GM23338 (cell line): ENCODE measurements around the gene TSPYL4. TPM values are rescaled to one million over a fixed set of nuclear protein-coding genes. Genes with fewer than 3 reads are reported as not detected.

Experiments used
- ATAC-seq: fragments of 200-7000 bp; cut with Tn5 transposase; 3 replicates; pipeline ENCODE4 v1.9.1; 2020
- DNase-seq: peaks from one replicate; pipeline ENCODE4 v3.0.0-alpha.2; 2015; ENCODE audit warnings: low spot score
- H2AFZ ChIP-seq: fragments of 200-600 bp; sonication (generic); 2 replicates; pipeline ENCODE4 v1.8.0; 2016; ENCODE audit warnings: antibody characterized with exemption, mild to moderate bottlenecking, moderate library complexity
- H3F3A ChIP-seq: fragments of 200-600 bp; sonication (generic); replicated peaks from 2 replicates; pipeline ENCODE4 v1.8.0; 2017; ENCODE audit warnings: antibody characterized with exemption, mixed run types, low read depth
- H3K27ac ChIP-seq: fragments of 200-600 bp; sonication (generic); 2 replicates; pipeline ENCODE4 v1.6.1; 2016; ENCODE audit warnings: low read depth
- H3K27me3 ChIP-seq: fragments of 200-600 bp; sonication (generic); 2 replicates; pipeline ENCODE4 v1.8.0; 2016; ENCODE audit warnings: mild to moderate bottlenecking, mixed run types, moderate library complexity; ENCODE audit not compliant: insufficient read depth
- H3K36me3 ChIP-seq: fragments of 200-600 bp; sonication (generic); 2 replicates; pipeline ENCODE4 v1.8.0; 2016; ENCODE audit warnings: mild to moderate bottlenecking; ENCODE audit not compliant: insufficient read depth
- H3K4me1 ChIP-seq: fragments of 200-600 bp; sonication (generic); 2 replicates; pipeline ENCODE4 v1.8.0; 2016; ENCODE audit warnings: mild to moderate bottlenecking, moderate library complexity; ENCODE audit not compliant: insufficient read depth
- H3K4me2 ChIP-seq: fragments of 200-600 bp; sonication (generic); 2 replicates; pipeline ENCODE4 v1.7.1; 2017; ENCODE audit warnings: mixed run types
- H3K4me3 ChIP-seq: fragments of 200-600 bp; sonication (generic); 2 replicates; pipeline ENCODE4 v1.6.1; 2016; ENCODE audit warnings: mixed run types
- H3K79me2 ChIP-seq: fragments of 200-600 bp; sonication (generic); replicated peaks from 2 replicates; pipeline ENCODE4 v1.8.0; 2017; ENCODE audit warnings: mild to moderate bottlenecking; ENCODE audit not compliant: insufficient read depth
- H3K9me2 ChIP-seq: fragments of 200-600 bp; sonication (generic); 2 replicates; pipeline ENCODE4 v1.8.0; 2017; ENCODE audit not compliant: insufficient read depth
- H4K20me1 ChIP-seq: fragments of 200-600 bp; sonication (generic); replicated peaks from 2 replicates; pipeline ENCODE4 v1.8.0; 2017; ENCODE audit warnings: mild to moderate bottlenecking; ENCODE audit not compliant: insufficient read depth
- H3K27ac Mint-ChIP-seq: 2 replicates; pipeline ENCODE4 v1.8.0; 2020; ENCODE audit warnings: inconsistent platforms, mild to moderate bottlenecking, moderate library complexity, mixed read lengths
- H3K27me3 Mint-ChIP-seq: 3 replicates; pipeline ENCODE4 v1.8.0; 2022; ENCODE audit warnings: low read depth, mild to moderate bottlenecking, moderate library complexity, mixed read lengths, inconsistent platforms; ENCODE audit not compliant: insufficient read depth, poor library complexity
- H3K36me3 Mint-ChIP-seq: 3 replicates; pipeline ENCODE4 v1.8.0; 2021; ENCODE audit warnings: low read depth, mild to moderate bottlenecking, inconsistent platforms, moderate library complexity, mixed read lengths
- H3K4me1 Mint-ChIP-seq: 3 replicates; pipeline ENCODE4 v1.8.0; 2020; ENCODE audit warnings: mild to moderate bottlenecking, inconsistent platforms, mixed read lengths
- H3K4me3 Mint-ChIP-seq: 3 replicates; pipeline ENCODE4 v1.8.0; 2021; ENCODE audit warnings: moderate library complexity, mild to moderate bottlenecking, inconsistent platforms, mixed read lengths
- H3K9me3 Mint-ChIP-seq: 3 replicates; pipeline ENCODE4 v1.8.0; 2020; ENCODE audit warnings: moderate library complexity, mild to moderate bottlenecking, inconsistent platforms, mixed read lengths
- CREB1 ChIP-seq: fragments of 250-450 bp; sonication (Bioruptor Pico); IDR thresholded peaks from 2 replicates; pipeline ENCODE4 v1.5.0; 2020; ENCODE audit warnings: low read depth, mild to moderate bottlenecking, moderate library complexity
- CTCF ChIP-seq, 2 experiments: fragments of 200-600 bp in 1 of 2; sonication (generic) in 1 of 2; conservative IDR thresholded peaks; 2 replicates each; pipeline versions ENCODE4 v1.5.1 to v1.6.1; 2016 to 2017; ENCODE audit warnings: antibody characterized with exemption in 2 of 2, low read depth in 2 of 2, mild to moderate bottlenecking in 2 of 2, moderate library complexity in 1 of 2
- EZH2 ChIP-seq: fragments of 200-600 bp; sonication (generic); IDR thresholded peaks from one replicate; pipeline ENCODE4 v1.8.0; 2017; ENCODE audit warnings: antibody characterized with exemption, mild to moderate bottlenecking, low read depth; ENCODE audit not compliant: unreplicated experiment
- EZH2phosphoT487 ChIP-seq: fragments of 200-600 bp; sonication (generic); IDR thresholded peaks from one replicate; pipeline ENCODE4 v1.8.1; 2018; ENCODE audit warnings: antibody characterized with exemption; ENCODE audit not compliant: unreplicated experiment
- JUNB ChIP-seq: IDR thresholded peaks from one replicate; pipeline ENCODE4 v1.6.1; 2016; ENCODE audit warnings: antibody characterized with exemption; ENCODE audit not compliant: unreplicated experiment
- NANOG ChIP-seq: IDR thresholded peaks from 2 replicates; pipeline ENCODE4 v1.6.1; 2016; ENCODE audit warnings: antibody characterized with exemption, borderline replicate concordance
- POLR2AphosphoS5 ChIP-seq: IDR thresholded peaks from 2 replicates; pipeline ENCODE4 v1.6.1; 2016; ENCODE audit warnings: antibody characterized with exemption, low read depth
- STAT1 ChIP-seq: IDR thresholded peaks from one replicate; pipeline ENCODE4 v1.6.1; 2016; ENCODE audit warnings: antibody characterized with exemption; ENCODE audit not compliant: unreplicated experiment
- ZNF114 ChIP-seq: fragments of 250-450 bp; sonication (Bioruptor Pico); IDR thresholded peaks from 2 replicates; pipeline ENCODE4 v1.5.0; 2020; ENCODE audit warnings: mild to moderate bottlenecking, moderate library complexity
- ZNF331 ChIP-seq: fragments of 250-450 bp; sonication (Bioruptor Pico); IDR thresholded peaks from 2 replicates; pipeline ENCODE4 v1.5.0; 2020; ENCODE audit warnings: low read depth, mild to moderate bottlenecking, moderate library complexity
- polyA plus RNA-seq: library from polyadenylated mRNA; unstranded; fragments of >200 nt; fragmentation: Nextera tagmentation; extraction: Ambion mirVana; gene quantifications from 2 replicates; pipeline ENCODE4 v1.2.1, GENCODE V29; 2016
- total RNA-seq: library from RNA; depleted of rRNA; stranded (reverse); fragments of >200 nt; shearing (Covaris generic); gene quantifications from 2 replicates; pipeline ENCODE4 v1.2.3, GENCODE V29; 2014
- TF ChIP-seq, protein P1 (sequence below): fragments of 250-450 bp; sonication (Bioruptor Pico); IDR thresholded peaks from 2 replicates; pipeline ENCODE4 v1.5.0; 2020; ENCODE audit warnings: mild to moderate bottlenecking, moderate library complexity
- TF ChIP-seq, protein P2 (sequence below): IDR thresholded peaks from 2 replicates; pipeline ENCODE4 v1.6.1; 2016; ENCODE audit warnings: antibody characterized with exemption
- TF ChIP-seq, protein P3 (sequence below): IDR thresholded peaks from one replicate; pipeline ENCODE4 v1.6.1; 2018; ENCODE audit warnings: antibody characterized with exemption; ENCODE audit not compliant: unreplicated experiment

Gene TSPYL4
- total and polyA plus RNA-seq, 2 experiments from 2014 or later, result 13.2 to 19.8 TPM

GRCh38 chr6:116263353-116263752, 9.5 kb upstream of the TSPYL4 start:
- Histone ChIP-seq H3K36me3 (no peaks in the 10 kb centered on the region; the same call in 1 of the 2 replicates), H4K20me1 (no peaks in the 10 kb centered on the region), H3K27me3 (no peaks in the 10 kb centered on the region), H3K4me1 (no peaks in the 10 kb centered on the region), H3K4me3 (no peak overlapping the region), H3K4me2 (no peak overlapping the region), H3K9me2 (no peaks in the 10 kb centered on the region), H3F3A (no peaks in the 10 kb centered on the region), H3K79me2 (no peaks in the 10 kb centered on the region; the same call in 1 of the 2 replicates), H3K27ac (no peak overlapping the region), H2AFZ (no peak overlapping the region)
- no peak for ATAC-seq
- no peak for TF ChIP-seq NANOG
- no peak for TF ChIP-seq EZH2phosphoT487
- TF ChIP-seq, protein P1, sequence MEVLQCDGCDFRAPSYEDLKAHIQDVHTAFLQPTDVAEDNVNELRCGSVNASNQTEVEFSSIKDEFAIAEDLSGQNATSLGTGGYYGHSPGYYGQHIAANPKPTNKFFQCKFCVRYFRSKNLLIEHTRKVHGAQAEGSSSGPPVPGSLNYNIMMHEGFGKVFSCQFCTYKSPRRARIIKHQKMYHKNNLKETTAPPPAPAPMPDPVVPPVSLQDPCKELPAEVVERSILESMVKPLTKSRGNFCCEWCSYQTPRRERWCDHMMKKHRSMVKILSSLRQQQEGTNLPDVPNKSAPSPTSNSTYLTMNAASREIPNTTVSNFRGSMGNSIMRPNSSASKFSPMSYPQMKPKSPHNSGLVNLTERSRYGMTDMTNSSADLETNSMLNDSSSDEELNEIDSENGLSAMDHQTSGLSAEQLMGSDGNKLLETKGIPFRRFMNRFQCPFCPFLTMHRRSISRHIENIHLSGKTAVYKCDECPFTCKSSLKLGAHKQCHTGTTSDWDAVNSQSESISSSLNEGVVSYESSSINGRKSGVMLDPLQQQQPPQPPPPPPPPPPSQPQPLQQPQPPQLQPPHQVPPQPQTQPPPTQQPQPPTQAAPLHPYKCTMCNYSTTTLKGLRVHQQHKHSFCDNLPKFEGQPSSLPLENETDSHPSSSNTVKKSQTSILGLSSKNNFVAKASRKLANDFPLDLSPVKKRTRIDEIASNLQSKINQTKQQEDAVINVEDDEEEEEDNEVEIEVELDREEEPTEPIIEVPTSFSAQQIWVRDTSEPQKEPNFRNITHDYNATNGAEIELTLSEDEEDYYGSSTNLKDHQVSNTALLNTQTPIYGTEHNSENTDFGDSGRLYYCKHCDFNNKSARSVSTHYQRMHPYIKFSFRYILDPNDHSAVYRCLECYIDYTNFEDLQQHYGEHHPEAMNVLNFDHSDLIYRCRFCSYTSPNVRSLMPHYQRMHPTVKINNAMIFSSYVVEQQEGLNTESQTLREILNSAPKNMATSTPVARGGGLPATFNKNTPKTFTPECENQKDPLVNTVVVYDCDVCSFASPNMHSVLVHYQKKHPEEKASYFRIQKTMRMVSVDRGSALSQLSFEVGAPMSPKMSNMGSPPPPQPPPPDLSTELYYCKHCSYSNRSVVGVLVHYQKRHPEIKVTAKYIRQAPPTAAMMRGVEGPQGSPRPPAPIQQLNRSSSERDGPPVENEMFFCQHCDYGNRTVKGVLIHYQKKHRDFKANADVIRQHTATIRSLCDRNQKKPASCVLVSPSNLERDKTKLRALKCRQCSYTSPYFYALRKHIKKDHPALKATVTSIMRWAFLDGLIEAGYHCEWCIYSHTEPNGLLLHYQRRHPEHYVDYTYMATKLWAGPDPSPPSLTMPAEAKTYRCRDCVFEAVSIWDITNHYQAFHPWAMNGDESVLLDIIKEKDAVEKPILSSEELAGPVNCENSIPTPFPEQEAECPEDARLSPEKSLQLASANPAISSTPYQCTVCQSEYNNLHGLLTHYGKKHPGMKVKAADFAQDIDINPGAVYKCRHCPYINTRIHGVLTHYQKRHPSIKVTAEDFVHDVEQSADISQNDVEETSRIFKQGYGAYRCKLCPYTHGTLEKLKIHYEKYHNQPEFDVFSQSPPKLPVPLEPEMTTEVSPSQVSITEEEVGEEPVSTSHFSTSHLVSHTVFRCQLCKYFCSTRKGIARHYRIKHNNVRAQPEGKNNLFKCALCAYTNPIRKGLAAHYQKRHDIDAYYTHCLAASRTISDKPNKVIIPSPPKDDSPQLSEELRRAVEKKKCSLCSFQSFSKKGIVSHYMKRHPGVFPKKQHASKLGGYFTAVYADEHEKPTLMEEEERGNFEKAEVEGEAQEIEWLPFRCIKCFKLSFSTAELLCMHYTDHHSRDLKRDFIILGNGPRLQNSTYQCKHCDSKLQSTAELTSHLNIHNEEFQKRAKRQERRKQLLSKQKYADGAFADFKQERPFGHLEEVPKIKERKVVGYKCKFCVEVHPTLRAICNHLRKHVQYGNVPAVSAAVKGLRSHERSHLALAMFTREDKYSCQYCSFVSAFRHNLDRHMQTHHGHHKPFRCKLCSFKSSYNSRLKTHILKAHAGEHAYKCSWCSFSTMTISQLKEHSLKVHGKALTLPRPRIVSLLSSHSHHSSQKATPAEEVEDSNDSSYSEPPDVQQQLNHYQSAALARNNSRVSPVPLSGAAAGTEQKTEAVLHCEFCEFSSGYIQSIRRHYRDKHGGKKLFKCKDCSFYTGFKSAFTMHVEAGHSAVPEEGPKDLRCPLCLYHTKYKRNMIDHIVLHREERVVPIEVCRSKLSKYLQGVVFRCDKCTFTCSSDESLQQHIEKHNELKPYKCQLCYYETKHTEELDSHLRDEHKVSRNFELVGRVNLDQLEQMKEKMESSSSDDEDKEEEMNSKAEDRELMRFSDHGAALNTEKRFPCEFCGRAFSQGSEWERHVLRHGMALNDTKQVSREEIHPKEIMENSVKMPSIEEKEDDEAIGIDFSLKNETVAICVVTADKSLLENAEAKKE, result no peak
- TF ChIP-seq JUNB, result no peak
- no peak for TF ChIP-seq EZH2
- no peak for TF ChIP-seq STAT1
- no peak for TF ChIP-seq ZNF331
- no peak for TF ChIP-seq POLR2AphosphoS5
- TF ChIP-seq, protein P2, sequence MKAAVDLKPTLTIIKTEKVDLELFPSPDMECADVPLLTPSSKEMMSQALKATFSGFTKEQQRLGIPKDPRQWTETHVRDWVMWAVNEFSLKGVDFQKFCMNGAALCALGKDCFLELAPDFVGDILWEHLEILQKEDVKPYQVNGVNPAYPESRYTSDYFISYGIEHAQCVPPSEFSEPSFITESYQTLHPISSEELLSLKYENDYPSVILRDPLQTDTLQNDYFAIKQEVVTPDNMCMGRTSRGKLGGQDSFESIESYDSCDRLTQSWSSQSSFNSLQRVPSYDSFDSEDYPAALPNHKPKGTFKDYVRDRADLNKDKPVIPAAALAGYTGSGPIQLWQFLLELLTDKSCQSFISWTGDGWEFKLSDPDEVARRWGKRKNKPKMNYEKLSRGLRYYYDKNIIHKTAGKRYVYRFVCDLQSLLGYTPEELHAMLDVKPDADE, result no peak
- TF ChIP-seq, protein P3, sequence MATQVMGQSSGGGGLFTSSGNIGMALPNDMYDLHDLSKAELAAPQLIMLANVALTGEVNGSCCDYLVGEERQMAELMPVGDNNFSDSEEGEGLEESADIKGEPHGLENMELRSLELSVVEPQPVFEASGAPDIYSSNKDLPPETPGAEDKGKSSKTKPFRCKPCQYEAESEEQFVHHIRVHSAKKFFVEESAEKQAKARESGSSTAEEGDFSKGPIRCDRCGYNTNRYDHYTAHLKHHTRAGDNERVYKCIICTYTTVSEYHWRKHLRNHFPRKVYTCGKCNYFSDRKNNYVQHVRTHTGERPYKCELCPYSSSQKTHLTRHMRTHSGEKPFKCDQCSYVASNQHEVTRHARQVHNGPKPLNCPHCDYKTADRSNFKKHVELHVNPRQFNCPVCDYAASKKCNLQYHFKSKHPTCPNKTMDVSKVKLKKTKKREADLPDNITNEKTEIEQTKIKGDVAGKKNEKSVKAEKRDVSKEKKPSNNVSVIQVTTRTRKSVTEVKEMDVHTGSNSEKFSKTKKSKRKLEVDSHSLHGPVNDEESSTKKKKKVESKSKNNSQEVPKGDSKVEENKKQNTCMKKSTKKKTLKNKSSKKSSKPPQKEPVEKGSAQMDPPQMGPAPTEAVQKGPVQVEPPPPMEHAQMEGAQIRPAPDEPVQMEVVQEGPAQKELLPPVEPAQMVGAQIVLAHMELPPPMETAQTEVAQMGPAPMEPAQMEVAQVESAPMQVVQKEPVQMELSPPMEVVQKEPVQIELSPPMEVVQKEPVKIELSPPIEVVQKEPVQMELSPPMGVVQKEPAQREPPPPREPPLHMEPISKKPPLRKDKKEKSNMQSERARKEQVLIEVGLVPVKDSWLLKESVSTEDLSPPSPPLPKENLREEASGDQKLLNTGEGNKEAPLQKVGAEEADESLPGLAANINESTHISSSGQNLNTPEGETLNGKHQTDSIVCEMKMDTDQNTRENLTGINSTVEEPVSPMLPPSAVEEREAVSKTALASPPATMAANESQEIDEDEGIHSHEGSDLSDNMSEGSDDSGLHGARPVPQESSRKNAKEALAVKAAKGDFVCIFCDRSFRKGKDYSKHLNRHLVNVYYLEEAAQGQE, result no peak
- no peak for TF ChIP-seq ZNF114 (CRISPR knock-in tag)
- no peak for TF ChIP-seq CREB1 (CRISPR knock-in tag)
- no peak for TF ChIP-seq CTCF (conservative IDR thresholded peaks at IDR 0.05; ENCODE audit: low read depth in 2 of 2)
- Mint-ChIP-seq H3K27me3 (no peaks in the 10 kb centered on the region), H3K36me3 (peaks cover 3% of the 10 kb centered on the region; the same call in 1 of the 3 replicates), H3K4me1 (no peaks in the 10 kb centered on the region; the same call in 2 of the 3 replicates), H3K4me3 (no peak overlapping the region), H3K9me3 (no peaks in the 10 kb centered on the region), H3K27ac (no peak overlapping the region)
- no peak for DNase-seq
